Upper lobe of left lung (tissue), 4 donors: Measurements from ENCODE around the gene SCAMP1.

Source experiments
- EP300 ChIP-seq, 4 donors: sonication (generic); formaldehyde crosslinking; IDR thresholded peaks; one replicate each; pipeline ENCODE4 v1.5.1; 2017; ENCODE audit warnings: antibody characterized with exemption in 4 of 4, control low read depth in 2 of 4
- POLR2A ChIP-seq, 4 donors: fragments of 450-650 bp; IDR thresholded peaks; one replicate each; pipeline ENCODE4 v1.5.1; 2016 to 2017; ENCODE audit warnings: antibody characterized with exemption in 4 of 4, mild to moderate bottlenecking in 2 of 4
- POLR2AphosphoS5 ChIP-seq, 2 donors: sonication (generic); formaldehyde crosslinking; IDR thresholded peaks; one replicate each; pipeline ENCODE4 v1.5.1; 2017; ENCODE audit warnings: antibody characterized with exemption in 2 of 2
- TF ChIP-seq, protein P1 (sequence below), 6 experiments: fragments of 450-650 bp in 4 of 6; fragments of 200-600 bp in 2 of 6; sonication (generic) in 2 of 6; IDR thresholded peaks; one replicate each; pipeline ENCODE4 v1.5.1; 2016 to 2019; ENCODE audit warnings: antibody characterized with exemption in 6 of 6

GRCh38 chr5:78513441-78513840, 153.0 kb downstream of the SCAMP1 start:
- TF ChIP-seq, protein P1, sequence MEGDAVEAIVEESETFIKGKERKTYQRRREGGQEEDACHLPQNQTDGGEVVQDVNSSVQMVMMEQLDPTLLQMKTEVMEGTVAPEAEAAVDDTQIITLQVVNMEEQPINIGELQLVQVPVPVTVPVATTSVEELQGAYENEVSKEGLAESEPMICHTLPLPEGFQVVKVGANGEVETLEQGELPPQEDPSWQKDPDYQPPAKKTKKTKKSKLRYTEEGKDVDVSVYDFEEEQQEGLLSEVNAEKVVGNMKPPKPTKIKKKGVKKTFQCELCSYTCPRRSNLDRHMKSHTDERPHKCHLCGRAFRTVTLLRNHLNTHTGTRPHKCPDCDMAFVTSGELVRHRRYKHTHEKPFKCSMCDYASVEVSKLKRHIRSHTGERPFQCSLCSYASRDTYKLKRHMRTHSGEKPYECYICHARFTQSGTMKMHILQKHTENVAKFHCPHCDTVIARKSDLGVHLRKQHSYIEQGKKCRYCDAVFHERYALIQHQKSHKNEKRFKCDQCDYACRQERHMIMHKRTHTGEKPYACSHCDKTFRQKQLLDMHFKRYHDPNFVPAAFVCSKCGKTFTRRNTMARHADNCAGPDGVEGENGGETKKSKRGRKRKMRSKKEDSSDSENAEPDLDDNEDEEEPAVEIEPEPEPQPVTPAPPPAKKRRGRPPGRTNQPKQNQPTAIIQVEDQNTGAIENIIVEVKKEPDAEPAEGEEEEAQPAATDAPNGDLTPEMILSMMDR (IDR thresholded peaks at IDR 0.05): no peak
- no peak for TF ChIP-seq EP300 (IDR thresholded peaks at IDR 0.05)
- TF ChIP-seq POLR2AphosphoS5 (IDR thresholded peaks at IDR 0.05): no peak
- no peak for TF ChIP-seq POLR2A (IDR thresholded peaks at IDR 0.05)
